ENCODE results near the gene HNRNPA3.

- TF ChIP-seq YY1 (IDR thresholded peaks at IDR 0.05; ENCODE audit: insufficient read depth, insufficient read length) (no peak), SUZ12 (IDR thresholded peaks at IDR 0.05; ENCODE audit: extremely low read depth, insufficient read depth, insufficient read length) (no peak)
Measured at GRCh38 chr2:177242121-177242987, 29.8 kb downstream of the HNRNPA3 start.
